Measurements from ENCODE around the gene RHEBL1. TPM values are rescaled to one million over a fixed set of nuclear protein-coding genes. Genes with fewer than 3 reads are reported as not detected.

RHEBL1 gene
- total RNA-seq, 1 donor from 2014 or later = 1.1 TPM

DNA sequence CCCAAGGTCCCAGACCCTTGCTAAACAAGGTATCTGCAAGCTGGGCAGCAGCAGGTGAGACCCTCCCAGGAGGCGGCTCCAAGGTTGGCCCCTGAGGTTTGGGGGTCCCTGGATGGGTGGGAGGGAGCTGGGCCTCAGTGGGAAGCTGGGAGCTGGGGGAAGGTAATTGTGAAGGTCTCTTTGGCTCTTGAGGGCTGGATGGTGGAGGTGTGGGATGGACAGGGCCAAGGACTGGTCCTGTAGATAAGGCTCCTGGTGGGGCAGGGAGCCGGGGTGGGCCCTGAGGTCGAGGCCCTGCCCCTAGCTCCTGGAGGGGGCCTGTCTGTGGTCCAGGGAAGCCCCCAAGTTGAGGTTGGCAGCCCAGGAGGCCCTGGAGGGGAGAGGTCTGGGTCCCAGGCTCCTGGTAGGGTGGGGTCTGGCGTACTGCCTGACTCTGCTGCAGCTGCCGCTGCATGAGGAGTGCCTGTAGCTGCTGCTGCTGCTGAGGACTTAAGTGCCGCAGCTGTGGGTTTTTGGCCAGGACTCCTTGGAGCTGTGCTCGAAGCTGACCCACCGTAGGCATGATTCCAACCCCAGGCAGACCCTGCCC lies 38.1 kb downstream of the RHEBL1 start:
- H3K27me3 ChIP-seq = no peaks in the 10 kb centered on the region
- peaks cover 88% of the 10 kb centered on the region for H3K36me3 ChIP-seq
- ATAC-seq (no peak), DNase-seq (no peak)
- no peaks in the 10 kb centered on the region for H3K9me3 ChIP-seq
- intact Hi-C loops (cut with DNase I) = no loop called here
- H3K27ac ChIP-seq = peak overlapping the region; percentile 36
- no peak for TF ChIP-seq CTCF (IDR thresholded peaks at IDR 0.05)
- H3K4me1 ChIP-seq = peaks cover 4% of the 10 kb centered on the region
- no peak overlapping the region for H3K4me3 ChIP-seq

- intact Hi-C loops (cut with DNase I) = no loop called here
- H3K27me3 ChIP-seq = no peaks in the 10 kb centered on the region
- no peak overlapping the region for H3K4me3 ChIP-seq
- no peak for DNase-seq
- H3K4me1 ChIP-seq = peaks cover 4% of the 10 kb centered on the region
- H3K27ac ChIP-seq = no peak overlapping the region
- TF ChIP-seq CTCF (IDR thresholded peaks at IDR 0.05) = no peak
- H3K36me3 ChIP-seq = peaks cover 88% of the 10 kb centered on the region
- ATAC-seq = no peak
- H3K9me3 ChIP-seq = no peaks in the 10 kb centered on the region
These were observed 38.8 kb downstream of the RHEBL1 start for GRCh38 chr12:49030714-49031572.

DNA sequence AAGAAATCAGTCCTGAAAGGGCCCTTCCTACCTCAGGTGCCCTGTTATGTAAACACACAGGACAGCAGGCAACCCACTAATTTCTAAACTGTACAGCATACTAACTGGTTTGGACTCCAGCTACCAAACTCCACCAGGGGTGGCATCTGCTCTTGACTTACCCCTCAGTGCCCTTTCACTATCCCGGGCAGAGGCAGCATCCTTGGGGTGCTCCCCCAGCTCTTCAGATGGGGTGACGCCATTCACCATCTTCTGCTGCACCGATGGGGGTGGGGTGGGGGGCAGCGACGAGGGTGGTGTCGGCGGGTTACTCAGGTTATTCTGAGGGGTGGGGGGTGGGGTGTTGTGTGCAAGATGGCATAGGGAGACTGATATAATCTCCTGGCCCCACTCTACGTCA lies 39.7 kb downstream of the RHEBL1 start:
- Histone ChIP-seq H3K9me3 (no peaks in the 10 kb centered on the region), H3K4me1 (peaks cover 4% of the 10 kb centered on the region), H3K27ac (no peak overlapping the region), H3K4me3 (no peak overlapping the region), H3K27me3 (no peaks in the 10 kb centered on the region), H3K36me3 (peaks cover 89% of the 10 kb centered on the region)
- no peak for DNase-seq
- intact Hi-C loops (cut with DNase I) = no loop called here
- TF ChIP-seq CTCF (IDR thresholded peaks at IDR 0.05) = no peak
- ATAC-seq = no peak

DNA sequence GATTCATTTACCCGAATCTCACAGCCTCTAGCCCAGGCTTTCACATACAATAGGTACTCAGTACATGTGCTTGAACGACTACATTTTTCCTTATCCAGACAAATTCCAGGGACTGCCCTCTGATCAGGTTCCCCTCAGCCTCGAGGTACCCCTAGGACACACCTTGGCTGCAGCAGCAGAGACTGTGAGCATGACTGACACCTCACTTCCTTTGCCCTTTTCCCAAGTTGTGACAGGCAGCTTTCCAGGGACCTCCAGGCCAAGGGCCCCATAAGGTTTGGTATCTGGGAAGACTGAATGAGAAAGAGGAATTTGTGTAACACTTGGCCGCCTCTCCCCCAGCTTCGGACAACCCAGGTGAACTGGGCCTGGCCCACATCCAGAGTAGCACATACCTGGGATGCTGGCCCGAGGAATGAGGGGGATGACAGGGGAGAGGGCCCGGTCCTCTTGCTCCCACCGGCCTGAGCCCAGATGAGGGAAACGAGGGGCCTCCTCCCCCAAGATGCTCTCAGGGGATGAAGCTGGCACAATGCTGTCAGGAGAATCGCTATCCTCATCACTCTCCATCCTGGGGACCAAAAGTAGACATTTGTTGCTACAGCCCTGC lies 41.0 kb downstream of the RHEBL1 start:
- intact Hi-C loops (cut with DNase I) = no loop called here
- no peak overlapping the region for H3K4me3 ChIP-seq
- no peak overlapping the region for H3K27ac ChIP-seq
- no peaks in the 10 kb centered on the region for H3K9me3 ChIP-seq
- peaks cover 89% of the 10 kb centered on the region for H3K36me3 ChIP-seq
- no peak for TF ChIP-seq CTCF (IDR thresholded peaks at IDR 0.05)
- H3K4me1 ChIP-seq = peaks cover 4% of the 10 kb centered on the region
- no peak for DNase-seq
- H3K27me3 ChIP-seq = no peaks in the 10 kb centered on the region
- ATAC-seq = no peak

DNA sequence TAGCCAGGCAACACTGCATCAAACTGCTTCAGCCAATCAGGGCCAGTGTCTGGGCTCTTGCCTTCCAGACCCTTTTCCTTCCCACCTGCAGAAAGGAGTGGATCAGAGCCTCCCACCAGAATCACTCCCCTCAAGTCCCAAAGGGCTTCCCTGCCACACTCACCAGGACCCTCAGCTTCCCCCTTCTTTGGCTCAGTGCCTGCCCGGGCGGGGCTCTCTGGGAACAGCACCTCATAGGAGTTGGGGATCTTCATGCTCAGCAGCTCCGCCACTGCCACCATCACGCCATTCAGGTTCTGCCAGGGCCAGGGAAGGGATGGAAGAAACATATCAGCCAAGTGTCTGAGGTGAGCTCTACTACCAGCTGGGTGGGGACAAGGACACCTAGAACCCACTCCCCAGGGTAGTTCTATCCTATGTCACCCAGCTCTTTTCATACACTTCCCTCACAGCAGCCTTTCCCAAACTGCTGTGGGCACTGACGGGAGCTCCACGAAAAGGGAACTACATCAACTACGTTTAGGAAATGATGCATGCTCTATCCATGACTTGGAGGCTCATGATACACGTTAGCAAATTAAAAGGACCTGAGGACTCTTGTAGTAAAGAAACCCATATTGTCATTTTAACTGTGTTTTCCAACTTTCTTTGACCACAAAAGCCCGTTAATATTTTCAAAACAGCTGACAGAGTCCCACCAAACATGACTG lies 41.8 kb downstream of the RHEBL1 start:
- H3K27me3 ChIP-seq = no peaks in the 10 kb centered on the region
- intact Hi-C loops (cut with DNase I) = no loop called here
- H3K27ac ChIP-seq = no peak overlapping the region
- no peak overlapping the region for H3K4me3 ChIP-seq
- peaks cover 89% of the 10 kb centered on the region for H3K36me3 ChIP-seq
- ATAC-seq (no peak), DNase-seq (no peak)
- no peak for TF ChIP-seq CTCF (IDR thresholded peaks at IDR 0.05)
- no peaks in the 10 kb centered on the region for H3K9me3 ChIP-seq
- H3K4me1 ChIP-seq = peaks cover 4% of the 10 kb centered on the region
